Muscle of leg (tissue), 16 donors: Measurements from ENCODE around the gene ARHGAP40. TPM values are rescaled to one million over a fixed set of nuclear protein-coding genes. Genes with fewer than 3 reads are reported as not detected.

Experiments
- DNase-seq: peaks from one replicate; pipeline ENCODE4 v3.0.0; 2013
- H3K27ac ChIP-seq: one replicate; pipeline ENCODE4 v1.5.1; 2013; ENCODE audit warnings: mild to moderate bottlenecking, low read length, control low read depth
- H3K27me3 ChIP-seq: one replicate; pipeline ENCODE4 v1.6.1; 2013; ENCODE audit warnings: low read length; ENCODE audit not compliant: control insufficient read depth, insufficient read depth
- H3K36me3 ChIP-seq: one replicate; pipeline ENCODE4 v1.6.1; 2013; ENCODE audit warnings: low read length; ENCODE audit not compliant: control insufficient read depth, insufficient read depth
- H3K4me1 ChIP-seq: one replicate; pipeline ENCODE4 v1.6.1; 2013; ENCODE audit warnings: low read length; ENCODE audit not compliant: control insufficient read depth, insufficient read depth
- H3K4me3 ChIP-seq: one replicate; pipeline ENCODE4 v1.5.1; 2013; ENCODE audit warnings: low read length, control low read depth
- H3K9me3 ChIP-seq: replicated peaks from 2 replicates; pipeline ENCODE4 v1.6.1; 2013; ENCODE audit warnings: low read depth, low read length; ENCODE audit not compliant: control insufficient read depth
- WGBS: methylation state at CpG from one replicate; pipeline ENCODE4 v1.1.5; 2013; ENCODE audit warnings: missing lambda C conversion rate; ENCODE audit not compliant: insufficient coverage; 5-methylcytosine and 5-hydroxymethylcytosine counted together
- long read RNA-seq, 11 donors: transcript quantifications; one replicate each; lab custom pipeline, GENCODE V29; 2026
- polyA plus RNA-seq, 8 donors: library from polyadenylated mRNA; unstranded; fragments of 120-200 nt; gene quantifications; one replicate each; pipeline versions ENCODE4 v1.2.1 to v1.2.3, GENCODE V29; 2013; ENCODE audit warnings: inconsistent platforms in 1 of 8, low replicate concordance in 1 of 8; ENCODE audit not compliant: insufficient read length in 8 of 8, insufficient read depth in 1 of 8
- total RNA-seq: library from RNA; stranded (reverse); fragments of 120-200 nt; gene quantifications from one replicate; pipeline ENCODE4 v1.2.4, GENCODE V29; 2013

The ARHGAP40 gene
- total RNA-seq (under 0.01 TPM), polyA plus RNA-seq (under 1 TPM in 4 of 8 donors, not detected in 4; 0.08 to 0.86 (median 0.21) TPM)
- long read RNA-seq, donor 1: 0 reads
- long read RNA-seq, donor 2: 0 reads
- long read RNA-seq, donor 3: 0 reads
- long read RNA-seq, donor 4: 0 reads
- long read RNA-seq, donor 5: 0 reads
- long read RNA-seq, donor 6: 0 reads
- long read RNA-seq, donor 7: 0 reads
- long read RNA-seq, donor 8: 0 reads
- long read RNA-seq, donor 9: 0 reads
- long read RNA-seq, donor 10: 0 reads
- long read RNA-seq, donor 11: 0 reads

- no peak within 1 kb of the TSS for H3K4me3 ChIP-seq
- H3K4me1 ChIP-seq: peaks cover 11% of the 10 kb centered on the region
- DNase-seq: peak; percentile 36
- 10% methylated on average over 31 of the region's 42 CpGs for WGBS
- H3K36me3 ChIP-seq: no peaks in the 10 kb centered on the region
- no peak within 1 kb of the TSS for H3K27ac ChIP-seq
- H3K9me3 ChIP-seq: no peaks in the 10 kb centered on the region
- peaks cover 42% of the 10 kb centered on the region for H3K27me3 ChIP-seq
Measured at GRCh38 chr20:38601216-38602184, at the start of gene ARHGAP40. ARHGAP40 (plus strand) TSS chr20:38601809.

- peaks cover 55% of the 10 kb centered on the region for H3K36me3 ChIP-seq
- H3K27me3 ChIP-seq: no peaks in the 10 kb centered on the region
- H3K4me3 ChIP-seq: no peak overlapping the region
- no peak for DNase-seq
- no peak overlapping the region for H3K27ac ChIP-seq
- no peaks in the 10 kb centered on the region for H3K4me1 ChIP-seq
- H3K9me3 ChIP-seq: peaks cover 4% of the 10 kb centered on the region
- no CpG with 5 or more reads among the region's 2 CpGs for WGBS
Measured at GRCh38 chr20:38554986-38555385, 46.6 kb upstream of the ARHGAP40 start.

- H3K27ac ChIP-seq: no peak overlapping the region
- H3K9me3 ChIP-seq: peaks cover 4% of the 10 kb centered on the region
- H3K36me3 ChIP-seq: peaks cover 53% of the 10 kb centered on the region
- no peak overlapping the region for H3K4me3 ChIP-seq
- no peaks in the 10 kb centered on the region for H3K4me1 ChIP-seq
- no peaks in the 10 kb centered on the region for H3K27me3 ChIP-seq
- DNase-seq: no peak
Measured at GRCh38 chr20:38555395-38555794, 46.2 kb upstream of the ARHGAP40 start.

- Histone ChIP-seq H3K4me3 (no peak overlapping the region), H3K4me1 (no peaks in the 10 kb centered on the region), H3K27ac (no peak overlapping the region), H3K9me3 (peaks cover 4% of the 10 kb centered on the region), H3K27me3 (no peaks in the 10 kb centered on the region), H3K36me3 (peaks cover 39% of the 10 kb centered on the region)
- DNase-seq: no peak
- WGBS: no CpG with 5 or more reads among the region's 2 CpGs
Measured at GRCh38 chr20:38557174-38557573, 44.4 kb upstream of the ARHGAP40 start.

GRCh38 chr20:38558596-38559360 lies 42.8 kb upstream of the ARHGAP40 start:
- Histone ChIP-seq H3K4me3 (no peak overlapping the region), H3K9me3 (peaks cover 4% of the 10 kb centered on the region), H3K4me1 (no peaks in the 10 kb centered on the region), H3K27me3 (no peaks in the 10 kb centered on the region), H3K27ac (no peak overlapping the region), H3K36me3 (peaks cover 35% of the 10 kb centered on the region)
- no CpG with 5 or more reads among the region's 3 CpGs for WGBS
- DNase-seq: no peak

DNA sequence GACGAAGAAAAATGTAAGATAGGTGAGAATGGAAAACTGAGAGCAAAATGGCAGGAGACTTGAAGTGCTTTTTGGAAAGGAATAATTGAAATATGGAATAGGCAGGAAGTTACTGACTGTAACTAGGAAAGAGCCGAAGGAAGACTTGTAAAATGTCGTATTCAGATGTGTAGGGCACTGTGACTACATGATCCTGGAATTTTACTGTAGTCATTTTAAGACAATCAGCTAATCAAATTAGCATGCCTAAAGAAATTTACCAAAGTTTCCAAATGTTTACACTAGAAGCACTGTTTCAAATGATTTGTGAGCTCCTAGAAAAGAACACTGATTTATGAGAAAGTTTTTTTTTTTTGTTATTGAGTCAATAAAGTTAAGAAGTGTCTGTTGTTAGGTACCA lies 41.8 kb upstream of the ARHGAP40 start:
- peaks cover 4% of the 10 kb centered on the region for H3K9me3 ChIP-seq
- H3K36me3 ChIP-seq: peaks cover 33% of the 10 kb centered on the region
- no peaks in the 10 kb centered on the region for H3K27me3 ChIP-seq
- H3K27ac ChIP-seq: no peak overlapping the region
- no peak overlapping the region for H3K4me3 ChIP-seq
- DNase-seq: no peak
- no CpG with 5 or more reads among the region's 3 CpGs for WGBS
- H3K4me1 ChIP-seq: no peaks in the 10 kb centered on the region

DNA sequence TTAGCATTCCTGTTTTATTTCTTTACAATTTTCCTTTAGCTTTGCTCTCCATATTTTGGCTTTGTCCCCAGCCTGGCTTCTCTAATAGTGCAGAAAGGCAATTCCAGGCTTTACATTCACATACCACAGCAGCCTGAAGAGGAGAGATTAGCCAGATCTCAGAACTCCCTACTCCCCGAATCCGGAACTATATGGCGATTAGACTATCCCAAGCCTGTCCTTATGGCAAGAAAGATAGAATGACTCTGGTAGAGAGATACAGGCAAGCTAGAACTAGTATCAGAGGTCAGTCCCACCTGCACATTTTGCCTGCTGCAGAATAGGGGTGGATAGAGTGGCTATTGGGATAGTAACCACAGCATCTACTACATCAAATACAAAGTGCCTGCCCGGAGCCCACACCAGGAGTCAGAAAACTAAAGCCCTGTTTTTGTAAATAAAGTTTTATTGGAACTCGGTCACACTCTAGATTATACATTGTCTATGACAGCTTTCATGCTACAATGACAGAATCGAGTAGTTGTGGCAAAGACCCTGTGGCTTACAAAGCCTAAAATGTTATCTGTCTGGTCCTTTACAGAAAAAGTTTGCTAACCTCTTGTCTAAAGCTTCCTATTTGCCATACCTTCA lies 37.7 kb upstream of the ARHGAP40 start:
- H3K9me3 ChIP-seq: no peaks in the 10 kb centered on the region
- WGBS: no CpG with 5 or more reads among the region's 6 CpGs
- DNase-seq: no peak
- H3K27ac ChIP-seq: no peak overlapping the region
- no peaks in the 10 kb centered on the region for H3K4me1 ChIP-seq
- peaks cover 26% of the 10 kb centered on the region for H3K36me3 ChIP-seq
- H3K27me3 ChIP-seq: no peaks in the 10 kb centered on the region
- H3K4me3 ChIP-seq: no peak overlapping the region

- H3K27ac ChIP-seq: no peak overlapping the region
- no peaks in the 10 kb centered on the region for H3K9me3 ChIP-seq
- no peak for DNase-seq
- H3K27me3 ChIP-seq: no peaks in the 10 kb centered on the region
- peaks cover 28% of the 10 kb centered on the region for H3K36me3 ChIP-seq
- 100% methylated on average over 1 of the region's 1 CpG for WGBS
- no peaks in the 10 kb centered on the region for H3K4me1 ChIP-seq
- H3K4me3 ChIP-seq: no peak overlapping the region
Measured at GRCh38 chr20:38564680-38565079, 36.9 kb upstream of the ARHGAP40 start.

- no peak overlapping the region for H3K27ac ChIP-seq
- peaks cover 32% of the 10 kb centered on the region for H3K36me3 ChIP-seq
- no peaks in the 10 kb centered on the region for H3K27me3 ChIP-seq
- no peak overlapping the region for H3K4me3 ChIP-seq
- no peaks in the 10 kb centered on the region for H3K9me3 ChIP-seq
- 92% methylated on average over 2 of the region's 6 CpGs for WGBS
- no peak for DNase-seq
- H3K4me1 ChIP-seq: no peaks in the 10 kb centered on the region
Measured at GRCh38 chr20:38566036-38566598, 35.5 kb upstream of the ARHGAP40 start.
